ENCODE measurements around the gene NIFK.
"Not testable (repeated sequence)": the region's sequence is repeated elsewhere in the genome, so short reads cannot be mapped to it uniquely, and the experiment has no call there.

NIFK gene

GRCh38 chr2:121731366-121731765 is 5.3 kb downstream of the NIFK start:
- no peak for DNase-seq

GRCh38 chr2:121727950-121728349 is 8.7 kb downstream of the NIFK start:
- no peak for DNase-seq

- DNase-seq, result no peak
Measured at GRCh38 chr2:121727332-121727731, 9.3 kb downstream of the NIFK start.

- no peak for DNase-seq
Measured at GRCh38 chr2:121723316-121723715, 13.4 kb downstream of the NIFK start.

- no peak for DNase-seq
Measured at GRCh38 chr2:121722479-121722878, 14.2 kb downstream of the NIFK start.

- DNase-seq, result no peak
Measured at GRCh38 chr2:121721926-121722325, 14.7 kb downstream of the NIFK start.

GRCh38 chr2:121717529-121717928 is 19.1 kb downstream of the NIFK start:
- no peak for DNase-seq

GRCh38 chr2:121716126-121716525 is 20.5 kb downstream of the NIFK start:
- no peak for DNase-seq

GRCh38 chr2:121711481-121711880 is 25.2 kb downstream of the NIFK start:
- DNase-seq, result not testable (repeated sequence)

GRCh38 chr2:121710470-121711170 is 26.1 kb downstream of the NIFK start:
- DNase-seq, result no peak

- DNase-seq, result no peak
Measured at GRCh38 chr2:121709776-121710469, 26.8 kb downstream of the NIFK start.

GRCh38 chr2:121707920-121708361 is 28.7 kb downstream of the NIFK start:
- DNase-seq, result peak in 1 of 2 experiments; percentile 33

GRCh38 chr2:121707344-121707919 is 29.2 kb downstream of the NIFK start:
- no peak for DNase-seq

- no peak for DNase-seq
Measured at GRCh38 chr2:121705958-121706357, 30.7 kb downstream of the NIFK start.

GRCh38 chr2:121705390-121705789 is 31.3 kb downstream of the NIFK start:
- no peak for DNase-seq

- DNase-seq, result not testable (repeated sequence)
Measured at GRCh38 chr2:121701761-121702160, 34.9 kb downstream of the NIFK start.

GRCh38 chr2:121699421-121700333 is 37.0 kb downstream of the NIFK start:
- DNase-seq, result peak; percentile 27 to 71

- DNase-seq, result no peak
Measured at GRCh38 chr2:121698318-121698930, 38.3 kb downstream of the NIFK start.

GRCh38 chr2:121697108-121697631 is 39.5 kb downstream of the NIFK start:
- DNase-seq, result no peak

- DNase-seq, result no peak
Measured at GRCh38 chr2:121696410-121696930, 40.2 kb downstream of the NIFK start.

- no peak for DNase-seq
Measured at GRCh38 chr2:121695171-121695451, 41.6 kb downstream of the NIFK start.
